GM23338 (cell line): ENCODE measurements around the gene METAP1D.

Source experiments
- CREB1 ChIP-seq: fragments of 250-450 bp; sonication (Bioruptor Pico); IDR thresholded peaks from 2 replicates; pipeline ENCODE4 v1.5.0; 2020; ENCODE audit warnings: low read depth, mild to moderate bottlenecking, moderate library complexity
- EZH2 ChIP-seq: fragments of 200-600 bp; sonication (generic); IDR thresholded peaks from one replicate; pipeline ENCODE4 v1.8.0; 2017; ENCODE audit warnings: antibody characterized with exemption, mild to moderate bottlenecking, low read depth; ENCODE audit not compliant: unreplicated experiment
- EZH2phosphoT487 ChIP-seq: fragments of 200-600 bp; sonication (generic); IDR thresholded peaks from one replicate; pipeline ENCODE4 v1.8.1; 2018; ENCODE audit warnings: antibody characterized with exemption; ENCODE audit not compliant: unreplicated experiment
- JUNB ChIP-seq: IDR thresholded peaks from one replicate; pipeline ENCODE4 v1.6.1; 2016; ENCODE audit warnings: antibody characterized with exemption; ENCODE audit not compliant: unreplicated experiment
- POLR2AphosphoS5 ChIP-seq: IDR thresholded peaks from 2 replicates; pipeline ENCODE4 v1.6.1; 2016; ENCODE audit warnings: antibody characterized with exemption, low read depth
- TF ChIP-seq, protein P1 (sequence below), 2 experiments: fragments of 200-600 bp in 1 of 2; sonication (generic) in 1 of 2; conservative IDR thresholded peaks; 2 replicates each; pipeline versions ENCODE4 v1.5.1 to v1.6.1; 2016 to 2017; ENCODE audit warnings: antibody characterized with exemption in 2 of 2, low read depth in 2 of 2, mild to moderate bottlenecking in 2 of 2, moderate library complexity in 1 of 2
- TF ChIP-seq, protein P2 (sequence below): IDR thresholded peaks from one replicate; pipeline ENCODE4 v1.6.1; 2018; ENCODE audit warnings: antibody characterized with exemption; ENCODE audit not compliant: unreplicated experiment
- TF ChIP-seq, protein P3 (sequence below): IDR thresholded peaks from 2 replicates; pipeline ENCODE4 v1.6.1; 2016; ENCODE audit warnings: antibody characterized with exemption

DNA sequence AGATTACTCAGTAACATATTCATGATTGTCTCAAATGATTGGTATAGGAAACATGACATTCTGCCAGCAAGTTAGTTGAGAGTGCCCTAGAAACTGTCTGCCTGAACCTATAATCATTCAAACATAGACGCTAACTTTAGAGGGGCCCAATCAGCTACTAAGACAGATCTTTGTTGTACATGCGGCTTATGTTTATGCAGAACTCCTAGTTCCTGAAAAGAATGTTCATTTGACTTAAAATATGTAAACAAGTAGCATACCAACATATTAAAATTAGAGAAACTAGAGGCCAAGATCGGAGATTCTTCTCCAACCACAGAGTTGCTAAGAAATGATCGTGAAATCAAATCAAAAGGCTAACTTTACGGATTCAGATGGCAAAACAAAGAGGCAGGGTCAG lies 4.2 kb upstream of the METAP1D start:
- TF ChIP-seq EZH2: no peak
- TF ChIP-seq, protein P1, sequence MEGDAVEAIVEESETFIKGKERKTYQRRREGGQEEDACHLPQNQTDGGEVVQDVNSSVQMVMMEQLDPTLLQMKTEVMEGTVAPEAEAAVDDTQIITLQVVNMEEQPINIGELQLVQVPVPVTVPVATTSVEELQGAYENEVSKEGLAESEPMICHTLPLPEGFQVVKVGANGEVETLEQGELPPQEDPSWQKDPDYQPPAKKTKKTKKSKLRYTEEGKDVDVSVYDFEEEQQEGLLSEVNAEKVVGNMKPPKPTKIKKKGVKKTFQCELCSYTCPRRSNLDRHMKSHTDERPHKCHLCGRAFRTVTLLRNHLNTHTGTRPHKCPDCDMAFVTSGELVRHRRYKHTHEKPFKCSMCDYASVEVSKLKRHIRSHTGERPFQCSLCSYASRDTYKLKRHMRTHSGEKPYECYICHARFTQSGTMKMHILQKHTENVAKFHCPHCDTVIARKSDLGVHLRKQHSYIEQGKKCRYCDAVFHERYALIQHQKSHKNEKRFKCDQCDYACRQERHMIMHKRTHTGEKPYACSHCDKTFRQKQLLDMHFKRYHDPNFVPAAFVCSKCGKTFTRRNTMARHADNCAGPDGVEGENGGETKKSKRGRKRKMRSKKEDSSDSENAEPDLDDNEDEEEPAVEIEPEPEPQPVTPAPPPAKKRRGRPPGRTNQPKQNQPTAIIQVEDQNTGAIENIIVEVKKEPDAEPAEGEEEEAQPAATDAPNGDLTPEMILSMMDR (conservative IDR thresholded peaks at IDR 0.05; ENCODE audit: low read depth in 2 of 2): no peak
- no peak for TF ChIP-seq JUNB
- no peak for TF ChIP-seq EZH2phosphoT487
- TF ChIP-seq POLR2AphosphoS5: no peak
- TF ChIP-seq, protein P2, sequence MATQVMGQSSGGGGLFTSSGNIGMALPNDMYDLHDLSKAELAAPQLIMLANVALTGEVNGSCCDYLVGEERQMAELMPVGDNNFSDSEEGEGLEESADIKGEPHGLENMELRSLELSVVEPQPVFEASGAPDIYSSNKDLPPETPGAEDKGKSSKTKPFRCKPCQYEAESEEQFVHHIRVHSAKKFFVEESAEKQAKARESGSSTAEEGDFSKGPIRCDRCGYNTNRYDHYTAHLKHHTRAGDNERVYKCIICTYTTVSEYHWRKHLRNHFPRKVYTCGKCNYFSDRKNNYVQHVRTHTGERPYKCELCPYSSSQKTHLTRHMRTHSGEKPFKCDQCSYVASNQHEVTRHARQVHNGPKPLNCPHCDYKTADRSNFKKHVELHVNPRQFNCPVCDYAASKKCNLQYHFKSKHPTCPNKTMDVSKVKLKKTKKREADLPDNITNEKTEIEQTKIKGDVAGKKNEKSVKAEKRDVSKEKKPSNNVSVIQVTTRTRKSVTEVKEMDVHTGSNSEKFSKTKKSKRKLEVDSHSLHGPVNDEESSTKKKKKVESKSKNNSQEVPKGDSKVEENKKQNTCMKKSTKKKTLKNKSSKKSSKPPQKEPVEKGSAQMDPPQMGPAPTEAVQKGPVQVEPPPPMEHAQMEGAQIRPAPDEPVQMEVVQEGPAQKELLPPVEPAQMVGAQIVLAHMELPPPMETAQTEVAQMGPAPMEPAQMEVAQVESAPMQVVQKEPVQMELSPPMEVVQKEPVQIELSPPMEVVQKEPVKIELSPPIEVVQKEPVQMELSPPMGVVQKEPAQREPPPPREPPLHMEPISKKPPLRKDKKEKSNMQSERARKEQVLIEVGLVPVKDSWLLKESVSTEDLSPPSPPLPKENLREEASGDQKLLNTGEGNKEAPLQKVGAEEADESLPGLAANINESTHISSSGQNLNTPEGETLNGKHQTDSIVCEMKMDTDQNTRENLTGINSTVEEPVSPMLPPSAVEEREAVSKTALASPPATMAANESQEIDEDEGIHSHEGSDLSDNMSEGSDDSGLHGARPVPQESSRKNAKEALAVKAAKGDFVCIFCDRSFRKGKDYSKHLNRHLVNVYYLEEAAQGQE: no peak
- no peak for TF ChIP-seq CREB1
- TF ChIP-seq, protein P3, sequence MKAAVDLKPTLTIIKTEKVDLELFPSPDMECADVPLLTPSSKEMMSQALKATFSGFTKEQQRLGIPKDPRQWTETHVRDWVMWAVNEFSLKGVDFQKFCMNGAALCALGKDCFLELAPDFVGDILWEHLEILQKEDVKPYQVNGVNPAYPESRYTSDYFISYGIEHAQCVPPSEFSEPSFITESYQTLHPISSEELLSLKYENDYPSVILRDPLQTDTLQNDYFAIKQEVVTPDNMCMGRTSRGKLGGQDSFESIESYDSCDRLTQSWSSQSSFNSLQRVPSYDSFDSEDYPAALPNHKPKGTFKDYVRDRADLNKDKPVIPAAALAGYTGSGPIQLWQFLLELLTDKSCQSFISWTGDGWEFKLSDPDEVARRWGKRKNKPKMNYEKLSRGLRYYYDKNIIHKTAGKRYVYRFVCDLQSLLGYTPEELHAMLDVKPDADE: no peak
